ENCODE results near the gene NFAM1. TPM values are rescaled to one million over a fixed set of nuclear protein-coding genes. Genes with fewer than 3 reads are reported as not detected.

The NFAM1 gene, protein sequence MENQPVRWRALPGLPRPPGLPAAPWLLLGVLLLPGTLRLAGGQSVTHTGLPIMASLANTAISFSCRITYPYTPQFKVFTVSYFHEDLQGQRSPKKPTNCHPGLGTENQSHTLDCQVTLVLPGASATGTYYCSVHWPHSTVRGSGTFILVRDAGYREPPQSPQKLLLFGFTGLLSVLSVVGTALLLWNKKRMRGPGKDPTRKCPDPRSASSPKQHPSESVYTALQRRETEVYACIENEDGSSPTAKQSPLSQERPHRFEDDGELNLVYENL
- total RNA-seq (10 to 100 TPM; 18.7 to 56.6 (median 39.0) TPM), polyA plus RNA-seq (10 to 100 TPM in 1 of 3 donors, 1 to 10 TPM in 2; 2.0 to 10.6 (median 3.0) TPM)
- long read RNA-seq, donor 1, full-length matches to known transcripts = 1 of 1 reads
- long read RNA-seq, donor 1, partial matches to known transcripts = 0 of 1 reads
- long read RNA-seq, donor 1, other reads (novel, unspliced or antisense) = 0 of 1 reads
- long read RNA-seq, donor 2, full-length matches to known transcripts = 1 of 1 reads
- long read RNA-seq, donor 2, partial matches to known transcripts = 0 of 1 reads
- long read RNA-seq, donor 2, other reads (novel, unspliced or antisense) = 0 of 1 reads

DNA sequence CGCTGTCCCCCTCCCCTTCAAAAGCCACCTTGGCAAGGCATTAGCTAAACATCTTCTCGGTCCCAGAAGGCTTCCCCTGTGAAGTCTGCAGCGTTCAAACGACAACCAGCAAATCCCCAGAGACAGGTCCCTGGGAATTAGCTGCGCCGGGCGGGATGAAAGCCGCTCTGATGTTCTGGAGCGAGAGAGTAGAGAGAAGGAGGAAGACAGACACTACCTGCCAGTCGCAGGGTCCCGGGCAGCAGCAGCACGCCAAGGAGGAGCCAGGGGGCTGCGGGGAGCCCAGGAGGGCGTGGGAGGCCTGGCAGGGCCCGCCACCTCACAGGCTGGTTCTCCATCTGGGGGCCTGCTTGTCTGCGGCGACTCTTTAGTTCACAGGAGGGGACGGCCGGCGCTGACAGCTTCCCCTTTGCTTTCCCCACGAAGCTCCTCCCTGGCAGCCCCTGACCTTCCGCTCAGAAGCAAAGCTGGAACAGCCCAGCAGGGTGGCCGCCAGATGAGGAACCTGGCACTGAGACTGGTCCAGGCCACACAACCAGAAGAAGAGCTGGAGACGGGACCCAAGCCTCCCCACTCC lies at the start of gene NFAM1:
Gene NFAM1, minus strand, starts transcription at position 384 of the 577 bp plus-strand sequence. Its CDS starts 46 bp downstream, at position 338.
- DNase-seq = peak; percentile 94
- 18 to 32% (median 22%) methylated on average over 19 to 24 of the region's 24 CpGs for WGBS, 5 donors
- TF ChIP-seq, protein P1, sequence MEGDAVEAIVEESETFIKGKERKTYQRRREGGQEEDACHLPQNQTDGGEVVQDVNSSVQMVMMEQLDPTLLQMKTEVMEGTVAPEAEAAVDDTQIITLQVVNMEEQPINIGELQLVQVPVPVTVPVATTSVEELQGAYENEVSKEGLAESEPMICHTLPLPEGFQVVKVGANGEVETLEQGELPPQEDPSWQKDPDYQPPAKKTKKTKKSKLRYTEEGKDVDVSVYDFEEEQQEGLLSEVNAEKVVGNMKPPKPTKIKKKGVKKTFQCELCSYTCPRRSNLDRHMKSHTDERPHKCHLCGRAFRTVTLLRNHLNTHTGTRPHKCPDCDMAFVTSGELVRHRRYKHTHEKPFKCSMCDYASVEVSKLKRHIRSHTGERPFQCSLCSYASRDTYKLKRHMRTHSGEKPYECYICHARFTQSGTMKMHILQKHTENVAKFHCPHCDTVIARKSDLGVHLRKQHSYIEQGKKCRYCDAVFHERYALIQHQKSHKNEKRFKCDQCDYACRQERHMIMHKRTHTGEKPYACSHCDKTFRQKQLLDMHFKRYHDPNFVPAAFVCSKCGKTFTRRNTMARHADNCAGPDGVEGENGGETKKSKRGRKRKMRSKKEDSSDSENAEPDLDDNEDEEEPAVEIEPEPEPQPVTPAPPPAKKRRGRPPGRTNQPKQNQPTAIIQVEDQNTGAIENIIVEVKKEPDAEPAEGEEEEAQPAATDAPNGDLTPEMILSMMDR (IDR thresholded peaks at IDR 0.05 in 8 of 11, conservative IDR thresholded peaks at IDR 0.05 in 3 of 11) = peak in 2 of 11 experiments; percentile 30 to 44
- TF ChIP-seq POLR2AphosphoS5 (IDR thresholded peaks at IDR 0.05) (peak; percentile 75 to 84 (median 75)), POLR2A (IDR thresholded peaks at IDR 0.05) (peak in 1 of 3 donors; percentile 16)
- H3K4me3 ChIP-seq = peak within 1 kb of the TSS in 7 of 8 donors; percentile 29 to 69 (median 41)
- peaks cover 0 to 15% (median 0%) of the 10 kb centered on the region in 6 donors for H3K36me3 ChIP-seq
- H3K4me1 ChIP-seq = peaks cover 4 to 97% (median 39%) of the 10 kb centered on the region in 6 donors
- intact Hi-C loops (cut with DNase I; ENCODE audit: low total_unique reads) = no loop called here
- H3K27me3 ChIP-seq (replicated peaks in 1 of 7) = peaks cover 0 to 91% (median 9%) of the 10 kb centered on the region in 7 donors
- H3K9me3 ChIP-seq = no peaks in the 10 kb centered on the region
- H3K27ac ChIP-seq = peak within 1 kb of the TSS in 7 of 8 donors; percentile 80 to 97 (median 89)

DNA sequence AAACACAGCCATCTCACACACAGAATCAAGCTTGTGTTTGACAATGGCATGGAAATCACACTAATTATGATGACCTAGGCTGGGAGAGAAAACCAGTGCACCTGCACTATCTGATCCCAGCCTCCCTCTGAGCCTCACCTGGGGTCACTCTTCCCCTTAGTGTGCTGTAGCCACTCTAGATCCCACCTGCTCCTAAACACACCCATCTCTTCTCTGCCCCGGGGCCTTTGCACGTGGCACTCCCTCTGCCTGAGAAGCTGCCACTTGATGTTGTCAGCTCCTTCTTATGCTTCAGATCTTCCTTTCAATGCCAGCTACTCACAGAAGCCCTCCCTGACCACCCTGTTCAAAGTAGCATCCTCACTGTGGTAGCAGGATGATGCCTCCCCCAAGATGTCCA lies 42.9 kb upstream of the NFAM1 start:
- peaks cover 0 to 8% (median 2%) of the 10 kb centered on the region in 6 donors for H3K4me1 ChIP-seq
- H3K4me3 ChIP-seq = no peak overlapping the region
- peaks cover 0 to 13% (median 0%) of the 10 kb centered on the region in 7 donors for H3K27me3 ChIP-seq (replicated peaks in 1 of 7)
- no peak overlapping the region for H3K27ac ChIP-seq
- 85 to 93% (median 92%) methylated on average over 2 of the region's 2 CpGs for WGBS, 5 donors
- H3K9me3 ChIP-seq = no peaks in the 10 kb centered on the region
- no peaks in the 10 kb centered on the region for H3K36me3 ChIP-seq
- intact Hi-C loops (cut with DNase I; ENCODE audit: low total_unique reads) = no loop called here
- TF ChIP-seq POLR2A (IDR thresholded peaks at IDR 0.05) = no peak
- TF ChIP-seq, protein P1 (IDR thresholded peaks at IDR 0.05 in 8 of 11, conservative IDR thresholded peaks at IDR 0.05 in 3 of 11) = no peak
- TF ChIP-seq POLR2AphosphoS5 (IDR thresholded peaks at IDR 0.05) = no peak
- no peak for DNase-seq

DNA sequence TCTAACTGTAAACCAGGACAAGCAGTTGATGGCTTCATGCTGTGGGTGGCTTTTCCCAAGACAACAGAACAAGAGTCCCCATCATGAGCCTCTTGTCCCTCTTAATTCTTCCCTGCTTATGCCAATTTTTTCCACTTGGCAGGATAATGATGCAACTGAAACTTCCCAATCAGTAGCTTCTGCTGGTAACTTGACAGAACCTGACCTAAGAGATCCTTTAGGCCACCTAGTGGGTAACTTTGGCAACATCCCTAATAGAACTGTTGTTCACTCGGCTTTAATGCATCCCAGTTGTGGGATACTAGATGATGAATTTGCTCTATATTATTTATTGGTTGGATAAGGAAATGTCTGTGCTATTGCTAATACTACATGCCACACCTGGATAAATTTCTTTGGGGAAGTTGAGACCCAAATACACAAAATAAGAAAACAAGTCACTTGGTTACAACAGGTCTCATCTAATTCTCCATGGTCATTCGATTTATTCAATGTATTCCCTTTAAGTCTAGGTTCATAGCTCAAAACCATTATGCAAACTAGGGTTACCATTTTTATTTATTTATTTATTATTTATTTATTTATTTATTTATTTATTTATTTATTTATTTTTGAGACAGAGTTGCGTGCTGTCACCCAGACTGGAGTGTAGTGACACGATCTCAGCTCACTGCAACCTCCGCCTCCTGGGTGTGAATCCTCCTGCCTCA lies 41.4 kb upstream of the NFAM1 start:
- H3K36me3 ChIP-seq = no peaks in the 10 kb centered on the region
- peaks cover 0 to 8% (median 2%) of the 10 kb centered on the region in 6 donors for H3K4me1 ChIP-seq
- H3K4me3 ChIP-seq = no peak overlapping the region
- H3K9me3 ChIP-seq = no peaks in the 10 kb centered on the region
- TF ChIP-seq POLR2AphosphoS5 (IDR thresholded peaks at IDR 0.05) = no peak
- TF ChIP-seq, protein P1 (IDR thresholded peaks at IDR 0.05 in 8 of 11, conservative IDR thresholded peaks at IDR 0.05 in 3 of 11) = peak; percentile 39 to 73 (median 62)
- intact Hi-C loops (cut with DNase I; ENCODE audit: low total_unique reads) = no loop called here
- 71 to 75% (median 72%) methylated on average over 5 of the region's 5 CpGs for WGBS, 5 donors
- H3K27me3 ChIP-seq (replicated peaks in 1 of 7) = peaks cover 0 to 15% (median 0%) of the 10 kb centered on the region in 7 donors
- no peak for DNase-seq
- H3K27ac ChIP-seq = no peak overlapping the region
